ENCODE data around the gene FBN3.
A peak's percentile ranks its signal among the peaks of the same experiment; 100 is the strongest.

Gene FBN3

GRCh38 chr19:8086849-8087248 is 62.5 kb downstream of the FBN3 start:
- DNase-seq (ENCODE audit: low read depth), result no peak
- TF ChIP-seq, protein P1, sequence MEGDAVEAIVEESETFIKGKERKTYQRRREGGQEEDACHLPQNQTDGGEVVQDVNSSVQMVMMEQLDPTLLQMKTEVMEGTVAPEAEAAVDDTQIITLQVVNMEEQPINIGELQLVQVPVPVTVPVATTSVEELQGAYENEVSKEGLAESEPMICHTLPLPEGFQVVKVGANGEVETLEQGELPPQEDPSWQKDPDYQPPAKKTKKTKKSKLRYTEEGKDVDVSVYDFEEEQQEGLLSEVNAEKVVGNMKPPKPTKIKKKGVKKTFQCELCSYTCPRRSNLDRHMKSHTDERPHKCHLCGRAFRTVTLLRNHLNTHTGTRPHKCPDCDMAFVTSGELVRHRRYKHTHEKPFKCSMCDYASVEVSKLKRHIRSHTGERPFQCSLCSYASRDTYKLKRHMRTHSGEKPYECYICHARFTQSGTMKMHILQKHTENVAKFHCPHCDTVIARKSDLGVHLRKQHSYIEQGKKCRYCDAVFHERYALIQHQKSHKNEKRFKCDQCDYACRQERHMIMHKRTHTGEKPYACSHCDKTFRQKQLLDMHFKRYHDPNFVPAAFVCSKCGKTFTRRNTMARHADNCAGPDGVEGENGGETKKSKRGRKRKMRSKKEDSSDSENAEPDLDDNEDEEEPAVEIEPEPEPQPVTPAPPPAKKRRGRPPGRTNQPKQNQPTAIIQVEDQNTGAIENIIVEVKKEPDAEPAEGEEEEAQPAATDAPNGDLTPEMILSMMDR (conservative IDR thresholded peaks at IDR 0.05; ENCODE audit: control insufficient read depth, insufficient read depth, low read depth, low read length), result no peak
- H3K4me3 ChIP-seq (ENCODE audit: control insufficient read depth, low read depth, low read length), result no peak overlapping the region

GRCh38 chr19:8085598-8086408 is 63.6 kb downstream of the FBN3 start:
- DNase-seq (ENCODE audit: low read depth), result no peak
- TF ChIP-seq, protein P1 (conservative IDR thresholded peaks at IDR 0.05; ENCODE audit: control insufficient read depth, insufficient read depth, low read depth, low read length), result no peak
- no peak overlapping the region for H3K4me3 ChIP-seq (ENCODE audit: control insufficient read depth, low read depth, low read length)

GRCh38 chr19:8084152-8084551 is 65.2 kb downstream of the FBN3 start:
- no peak for DNase-seq (ENCODE audit: low read depth)
- TF ChIP-seq, protein P1 (conservative IDR thresholded peaks at IDR 0.05; ENCODE audit: control insufficient read depth, insufficient read depth, low read depth, low read length), result no peak
- H3K4me3 ChIP-seq (ENCODE audit: control insufficient read depth, low read depth, low read length), result no peak overlapping the region

DNA sequence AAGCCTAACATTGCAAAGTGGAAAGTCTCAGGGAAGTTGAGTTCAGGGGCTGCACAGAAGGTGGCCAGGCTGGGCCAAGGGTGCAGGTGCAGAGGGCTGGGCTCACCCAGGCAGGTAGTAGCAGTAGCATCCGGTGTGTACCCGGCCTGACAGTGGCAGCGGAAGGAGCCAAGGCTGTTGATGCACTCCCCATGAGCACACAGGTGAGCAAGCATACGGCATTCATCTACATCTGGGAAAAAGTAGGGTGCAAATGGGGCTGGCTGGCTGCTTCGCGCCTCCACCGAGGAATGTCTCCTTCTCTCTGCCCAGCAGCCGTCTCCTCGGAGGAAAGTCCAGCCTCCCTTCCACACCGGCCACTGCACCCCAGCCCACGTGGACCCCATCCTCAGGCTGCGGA is 66.3 kb downstream of the FBN3 start:
- no peak overlapping the region for H3K4me3 ChIP-seq (ENCODE audit: control insufficient read depth, low read depth, low read length)
- TF ChIP-seq, protein P1 (conservative IDR thresholded peaks at IDR 0.05; ENCODE audit: control insufficient read depth, insufficient read depth, low read depth, low read length), result no peak
- DNase-seq (ENCODE audit: low read depth), result no peak

- H3K4me3 ChIP-seq (ENCODE audit: control insufficient read depth, low read depth, low read length), result no peak overlapping the region
- peak; percentile 7 for DNase-seq (ENCODE audit: low read depth)
- TF ChIP-seq, protein P1 (conservative IDR thresholded peaks at IDR 0.05; ENCODE audit: control insufficient read depth, insufficient read depth, low read depth, low read length), result no peak
These were observed 67.5 kb downstream of the FBN3 start for GRCh38 chr19:8081569-8082550.

DNA sequence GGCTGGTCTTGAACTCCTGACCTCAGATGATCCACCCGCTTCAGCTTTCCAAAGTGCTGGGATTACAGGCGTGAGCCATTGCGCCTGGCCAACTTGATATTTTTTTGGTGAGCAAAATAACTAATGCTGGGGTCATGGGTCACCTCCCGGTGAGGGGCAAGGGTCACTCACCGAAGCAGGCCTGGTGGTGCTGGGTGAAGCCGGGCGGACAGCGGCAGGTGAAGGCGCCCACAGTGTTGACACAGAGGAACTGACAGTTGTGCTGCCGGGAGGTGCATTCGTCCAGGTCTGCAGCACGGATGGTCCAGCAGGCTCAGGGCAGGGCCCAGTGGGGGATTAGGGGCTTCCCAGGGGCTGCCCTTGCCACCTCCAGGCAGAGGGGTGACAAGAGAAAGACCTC is 68.6 kb downstream of the FBN3 start:
- no peak for DNase-seq (ENCODE audit: low read depth)
- TF ChIP-seq, protein P1 (conservative IDR thresholded peaks at IDR 0.05; ENCODE audit: control insufficient read depth, insufficient read depth, low read depth, low read length), result no peak
- no peak overlapping the region for H3K4me3 ChIP-seq (ENCODE audit: control insufficient read depth, low read depth, low read length)
